SK-N-MC (cell line): Measurements from ENCODE around the gene RELL2.

Experiments
- EZH2 ChIP-seq: fragments of 200-600 bp; sonication (generic); IDR thresholded peaks from one replicate; pipeline ENCODE4 v1.6.1; 2017; ENCODE audit warnings: antibody characterized with exemption
- POLR2AphosphoS5 ChIP-seq: IDR thresholded peaks from 2 replicates; pipeline ENCODE4 v1.6.1; 2012; ENCODE audit warnings: mild to moderate bottlenecking, low read depth, low read length, borderline replicate concordance

DNA sequence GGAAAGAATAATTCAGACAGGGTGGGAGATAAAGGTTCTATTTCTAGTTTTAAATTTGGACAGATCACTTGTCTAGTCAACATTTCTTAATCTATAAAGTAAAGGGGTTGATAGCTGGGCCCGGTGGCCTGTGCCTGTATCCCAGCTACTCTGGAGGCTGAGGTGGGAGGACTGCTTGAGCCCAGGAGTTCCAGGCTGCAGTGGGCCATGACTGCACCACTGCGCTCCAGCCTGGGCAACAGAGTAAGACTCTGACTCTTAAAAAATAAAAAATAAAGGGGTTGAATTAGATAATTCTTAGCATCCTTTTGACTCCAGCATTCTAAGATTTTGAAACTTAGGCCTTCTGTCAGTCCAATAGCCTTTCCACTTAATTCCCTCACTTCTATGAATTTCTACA is 28.8 kb upstream of the RELL2 start:
- no peak for TF ChIP-seq EZH2
- no peak for TF ChIP-seq POLR2AphosphoS5
